ENCODE measurements around the gene MASTL.

- TF ChIP-seq POLR2AphosphoS5 (IDR thresholded peaks at IDR 0.05; ENCODE audit: low read depth, low read length), result no peak
- no peak for TF ChIP-seq SIN3A (IDR thresholded peaks at IDR 0.05; ENCODE audit: borderline replicate concordance, insufficient read depth, low read length)
- no peak for TF ChIP-seq TAF1 (IDR thresholded peaks at IDR 0.05; ENCODE audit: borderline replicate concordance, insufficient read depth, low read length)
- no peak for TF ChIP-seq REST (IDR thresholded peaks at IDR 0.05; ENCODE audit: insufficient read depth in 1 of 2, low read depth in 2 of 2, low read length in 2 of 2)
These were observed 7.5 kb upstream of the MASTL start for GRCh38 chr10:27147701-27148100.
